Bronchial smooth muscle cell (primary cell): ENCODE data around the gene GUCY2D. TPM values are rescaled to one million over a fixed set of nuclear protein-coding genes. Genes with fewer than 3 reads are reported as not detected.

Experiments used
- total RNA-seq: library from RNA; depleted of rRNA; stranded (reverse); fragments of >200 nt; gene quantifications from 2 replicates; pipeline ENCODE4 v1.2.1, GENCODE V29; 2014

Gene GUCY2D
- total RNA-seq, result under 0.01 and 0.09 TPM in 2 replicates

DNA sequence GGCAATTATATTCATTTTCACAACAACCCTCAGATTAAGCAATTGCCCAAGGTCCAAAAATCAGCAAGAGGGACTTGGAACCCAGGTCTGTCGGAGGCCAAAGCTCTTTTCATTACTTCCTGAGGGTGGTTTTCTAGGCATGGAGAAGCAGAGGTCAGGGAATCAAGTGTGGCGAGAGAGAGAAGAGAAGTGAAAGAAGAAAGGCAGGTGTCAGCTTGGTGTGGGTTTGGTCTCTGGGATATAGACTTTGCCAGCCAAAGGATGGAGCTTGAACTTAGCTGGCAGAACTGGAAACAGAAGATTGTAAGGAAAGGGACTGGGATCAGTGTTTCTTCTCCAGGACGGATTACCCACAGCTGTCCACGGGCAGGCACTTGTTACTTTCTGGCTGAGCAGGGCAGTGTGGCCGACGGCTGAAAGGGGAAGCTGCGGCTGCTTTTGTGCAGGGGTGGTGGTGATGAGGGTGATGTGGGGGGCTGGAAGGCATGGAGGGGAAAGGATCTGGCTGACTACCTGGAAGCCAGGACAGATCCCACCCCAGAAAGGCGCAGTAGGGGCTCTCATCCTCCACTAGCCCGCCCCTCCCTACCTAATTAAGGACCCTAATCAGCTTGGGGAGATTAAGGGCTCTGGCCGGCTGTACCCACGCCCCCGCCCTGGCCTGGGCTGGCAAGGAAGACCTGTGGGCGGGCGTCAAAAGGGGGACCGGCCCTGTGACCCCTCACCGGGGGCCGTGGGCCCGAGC, at the start of gene GUCY2D:
Gene GUCY2D (plus strand): TSS at position 640 of the 745 bp plus-strand sequence. CDS start 433 bp downstream, outside the sequence.

DNA sequence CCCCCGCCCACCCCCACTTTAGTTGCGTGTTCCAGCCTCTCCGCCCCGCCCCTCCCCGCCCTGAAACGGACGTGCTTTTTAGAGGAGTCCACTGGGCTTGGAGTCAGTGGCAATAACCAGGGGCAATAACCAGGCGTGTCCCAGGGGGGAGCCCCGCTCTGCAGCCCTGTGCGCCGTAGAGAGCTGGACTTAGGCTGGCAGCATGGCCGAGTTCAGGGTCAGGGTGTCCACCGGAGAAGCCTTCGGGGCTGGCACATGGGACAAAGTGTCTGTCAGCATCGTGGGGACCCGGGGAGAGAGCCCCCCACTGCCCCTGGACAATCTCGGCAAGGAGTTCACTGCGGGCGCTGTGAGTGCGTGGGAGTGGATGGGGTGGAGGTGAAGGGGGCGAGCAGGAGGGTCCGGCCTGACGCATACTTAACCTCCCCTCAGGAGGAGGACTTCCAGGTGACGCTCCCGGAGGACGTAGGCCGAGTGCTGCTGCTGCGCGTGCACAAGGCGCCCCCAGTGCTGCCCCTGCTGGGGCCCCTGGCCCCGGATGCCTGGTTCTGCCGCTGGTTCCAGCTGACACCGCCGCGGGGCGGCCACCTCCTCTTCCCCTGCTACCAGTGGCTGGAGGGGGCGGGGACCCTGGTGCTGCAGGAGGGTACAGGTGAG, 36.7 kb downstream of the GUCY2D start, which contains the start of gene ALOX15B:
Gene ALOX15B (plus strand): TSS at position 106 of the 657 bp plus-strand sequence. CDS start 97 bp downstream, at position 203.

Other genes with a start within 250 kb of the GUCY2D start
- 5.2 and 7.7 TPM in 2 replicates for gene KDM6B, start 168.4 kb upstream of the GUCY2D start, total RNA-seq
- 0.16 and 0.26 TPM in 2 replicates for gene TMEM88, start 147.5 kb upstream of the GUCY2D start, total RNA-seq
- gene NAA38, start 145.1 kb upstream of the GUCY2D start, total RNA-seq, result 84.8 and 149 TPM in 2 replicates
- 7.1 and 11.7 TPM in 2 replicates for gene CYB5D1, start 144.6 kb upstream of the GUCY2D start, total RNA-seq
- 229 and 439 TPM in 2 replicates for gene CHD3, start 113.8 kb upstream of the GUCY2D start, total RNA-seq
- gene RNF227, start 86.3 kb upstream of the GUCY2D start, total RNA-seq, result 1.7 and 2.0 TPM in 2 replicates
- 0.26 and 0.47 TPM in 2 replicates for gene KCNAB3, start 72.8 kb upstream of the GUCY2D start, total RNA-seq
- gene TRAPPC1, start 70.7 kb upstream of the GUCY2D start, total RNA-seq, result 62.2 and 66.2 TPM in 2 replicates
- 17.0 and 21.2 TPM in 2 replicates for gene CNTROB, start 70.4 kb upstream of the GUCY2D start, total RNA-seq
- gene ALOX15B, start 36.4 kb downstream of the GUCY2D start, total RNA-seq, result not detected in 2 replicates
- not detected in 2 replicates for gene ALOX12B, start 85.1 kb downstream of the GUCY2D start, total RNA-seq
- gene ALOXE3, start 115.9 kb downstream of the GUCY2D start, total RNA-seq, result under 0.01 TPM in 1 of 2 replicates, not detected in the other
- not detected in 2 replicates for gene HES7, start 121.5 kb downstream of the GUCY2D start, total RNA-seq
- gene PER1, start 149.8 kb downstream of the GUCY2D start, total RNA-seq, result 3.0 and 3.4 TPM in 2 replicates
- 3.2 and 3.5 TPM in 2 replicates for gene VAMP2, start 160.3 kb downstream of the GUCY2D start, total RNA-seq
- 18.9 and 33.4 TPM in 2 replicates for gene TMEM107, start 173.8 kb downstream of the GUCY2D start, total RNA-seq
- 5.3 and 6.8 TPM in 2 replicates for gene BORCS6, start 187.6 kb downstream of the GUCY2D start, total RNA-seq
- gene AURKB, start 208.0 kb downstream of the GUCY2D start, total RNA-seq, result 0.52 and 3.9 TPM in 2 replicates
- 2.0 and 2.8 TPM in 2 replicates for gene CTC1, start 245.4 kb downstream of the GUCY2D start, total RNA-seq
- gene PFAS, start 246.7 kb downstream of the GUCY2D start, total RNA-seq, result 7.1 and 8.8 TPM in 2 replicates